Activated CD8-positive, alpha-beta memory T cell treated with anti-CD3 and anti-CD28 coated beads for 1 hour (primary cell): ENCODE measurements around the gene GRIA1.

ENCODE experiments used
- DNase-seq, 2 donors: peaks; one replicate each; pipeline ENCODE4 v3.0.0-alpha.2; 2020; ENCODE audit warnings: low read depth in 1 of 2; ENCODE audit errors: extremely low read depth in 1 of 2

Gene GRIA1

GRCh38 chr5:153770066-153770465 is 279.6 kb downstream of the GRIA1 start:
- no peak for DNase-seq

- no peak for DNase-seq
Measured at GRCh38 chr5:153774686-153775085, 284.2 kb downstream of the GRIA1 start.

GRCh38 chr5:153775923-153776322 is 285.5 kb downstream of the GRIA1 start:
- DNase-seq = no peak

- DNase-seq = no peak
Measured at GRCh38 chr5:153777681-153778581, 287.5 kb downstream of the GRIA1 start.

GRCh38 chr5:153779836-153780235 is 289.4 kb downstream of the GRIA1 start:
- no peak for DNase-seq

GRCh38 chr5:153780876-153781705 is 290.6 kb downstream of the GRIA1 start:
- DNase-seq = no peak

GRCh38 chr5:153782589-153783361 is 292.3 kb downstream of the GRIA1 start:
- no peak for DNase-seq

GRCh38 chr5:153783362-153783658 is 292.8 kb downstream of the GRIA1 start:
- DNase-seq = no peak

GRCh38 chr5:153784277-153784676 is 293.8 kb downstream of the GRIA1 start:
- DNase-seq = no peak

- no peak for DNase-seq
Measured at GRCh38 chr5:153791339-153791738, 300.9 kb downstream of the GRIA1 start.

- DNase-seq = no peak
Measured at GRCh38 chr5:153792305-153792704, 301.8 kb downstream of the GRIA1 start.

GRCh38 chr5:153793699-153794098 is 303.2 kb downstream of the GRIA1 start:
- no peak for DNase-seq

GRCh38 chr5:153794327-153794726 is 303.9 kb downstream of the GRIA1 start:
- no peak for DNase-seq

GRCh38 chr5:153796527-153796926 is 306.1 kb downstream of the GRIA1 start:
- no peak for DNase-seq

- no peak for DNase-seq
Measured at GRCh38 chr5:153797484-153797883, 307.0 kb downstream of the GRIA1 start.

GRCh38 chr5:153798830-153799229 is 308.4 kb downstream of the GRIA1 start:
- no peak for DNase-seq

GRCh38 chr5:153799466-153799865 is 309.0 kb downstream of the GRIA1 start:
- DNase-seq = no peak

- no peak for DNase-seq
Measured at GRCh38 chr5:153802050-153802821, 311.8 kb downstream of the GRIA1 start.

- DNase-seq = no peak
Measured at GRCh38 chr5:153807801-153808200, 317.3 kb downstream of the GRIA1 start.

- no peak for DNase-seq
Measured at GRCh38 chr5:153809166-153809565, 318.7 kb downstream of the GRIA1 start.

- no peak for DNase-seq
Measured at GRCh38 chr5:153813901-153814300, 323.4 kb downstream of the GRIA1 start.
